PC-3 (cell line): ENCODE results near the gene RBM15B. TPM values are rescaled to one million over a fixed set of nuclear protein-coding genes. Genes with fewer than 3 reads are reported as not detected.

Experiments used
- ATAC-seq: fragments of 200-7000 bp; cut with Tn5 transposase; 2 replicates; pipeline ENCODE4 v1.9.1; 2020; ENCODE audit warnings: mild to moderate bottlenecking, moderate library complexity
- BruUV-seq: library from RNA; stranded (reverse); fragments of 400-500 nt; replicated peaks from 2 replicates; lab custom pipeline; 2021; lab: Mats Ljungman, UMichigan
- CTCF ChIA-PET: fragments of 300-600 bp; sonication (Branson Sonifier 250); formaldehyde crosslinking; loops from one replicate; lab custom pipeline; 2022; ENCODE audit warnings: antibody characterized with exemption; lab: Charles Lee
- POLR2A ChIA-PET: fragments of 300-600 bp; sonication (Branson Sonifier 250); formaldehyde crosslinking; loops from one replicate; lab custom pipeline; 2022; ENCODE audit warnings: antibody characterized with exemption; ENCODE audit not compliant: unreplicated experiment; lab: Charles Lee
- DNase-seq: peaks from one replicate; pipeline ENCODE4 v3.0.0-alpha.2; 2015
- H2AFZ ChIP-seq: fragments of 300-600 bp; sonication (generic); 2 replicates; pipeline ENCODE4 v1.6.0; 2016; ENCODE audit warnings: antibody characterized with exemption, low read length
- H3F3A ChIP-seq: fragments of 300-600 bp; sonication (generic); one replicate; pipeline ENCODE4 v1.6.0; 2017; ENCODE audit warnings: antibody characterized with exemption, low read length, control low read depth, mild to moderate bottlenecking; ENCODE audit not compliant: unreplicated experiment
- H3K27ac ChIP-seq: fragments of 300-600 bp; sonication (generic); 2 replicates; pipeline ENCODE4 v1.5.1; 2016; ENCODE audit warnings: mild to moderate bottlenecking, low read length
- H3K27me3 ChIP-seq: fragments of 300-600 bp; sonication (generic); 2 replicates; pipeline ENCODE4 v1.6.1; 2016; ENCODE audit warnings: low read length, mixed read lengths
- H3K36me3 ChIP-seq: fragments of 300-600 bp; sonication (generic); 2 replicates; pipeline ENCODE4 v1.6.1; 2016; ENCODE audit warnings: low read depth, mixed run types, low read length, mixed read lengths
- H3K4me1 ChIP-seq: fragments of 300-600 bp; sonication (generic); 2 replicates; pipeline ENCODE4 v1.5.1; 2016; ENCODE audit warnings: low read length; ENCODE audit not compliant: insufficient read depth
- H3K4me2 ChIP-seq: fragments of 300-600 bp; sonication (generic); 2 replicates; pipeline ENCODE4 v1.6.0; 2016; ENCODE audit warnings: low read length
- H3K4me3 ChIP-seq: fragments of 300-600 bp; sonication (generic); 2 replicates; pipeline ENCODE4 v1.5.1; 2016; ENCODE audit warnings: mild to moderate bottlenecking, low read length, mixed read lengths
- H3K79me2 ChIP-seq: fragments of 300-600 bp; sonication (generic); 2 replicates; pipeline ENCODE4 v1.6.1; 2017; ENCODE audit warnings: low read length, mixed read lengths
- H3K9ac ChIP-seq: fragments of 300-600 bp; sonication (generic); 2 replicates; pipeline ENCODE4 v1.6.0; 2016; ENCODE audit warnings: mild to moderate bottlenecking, low read length
- H3K9me2 ChIP-seq: fragments of 300-600 bp; sonication (generic); replicated peaks from 2 replicates; pipeline ENCODE4 v1.6.1; 2016; ENCODE audit warnings: mixed run types, low read length, mixed read lengths
- H3K9me3 ChIP-seq: fragments of 300-600 bp; sonication (generic); 2 replicates; pipeline ENCODE4 v1.6.1; 2016; ENCODE audit warnings: low read length, mixed read lengths
- H4K20me1 ChIP-seq: fragments of 300-600 bp; sonication (generic); 2 replicates; pipeline ENCODE4 v1.6.1; 2016; ENCODE audit warnings: low read length, mixed read lengths
- CTCF ChIP-seq: fragments of 300-600 bp; sonication (generic); conservative IDR thresholded peaks from 2 replicates; pipeline ENCODE4 v1.5.1; 2017; ENCODE audit warnings: antibody characterized with exemption, low read depth, mild to moderate bottlenecking, low read length
- EZH2 ChIP-seq: fragments of 300-600 bp; sonication (generic); IDR thresholded peaks from one replicate; pipeline ENCODE4 v1.6.1; 2017; ENCODE audit warnings: antibody characterized with exemption, mild to moderate bottlenecking, low read length; ENCODE audit not compliant: unreplicated experiment
- EZH2phosphoT487 ChIP-seq: fragments of 300-600 bp; sonication (generic); IDR thresholded peaks from 2 replicates; pipeline ENCODE4 v1.6.1; 2018; ENCODE audit warnings: mild to moderate bottlenecking, antibody characterized with exemption, low read length, borderline replicate concordance
- intact Hi-C: fragments of 100-400 bp; cut with micrococcal nuclease; formaldehyde crosslinking; loops from 2 replicates; pipeline ENCODE4 v1.9.0; 2023
- total RNA-seq: library from RNA; depleted of rRNA; stranded (reverse); fragments of >200 nt; gene quantifications from 2 replicates; pipeline ENCODE4 v1.2.3, GENCODE V29; 2014

The RBM15B gene
- total RNA-seq, 1 experiment from 2014 or later: 31.1 TPM

- no peaks in the 10 kb centered on the region for H3K9me2 ChIP-seq
- H3K9ac ChIP-seq: peak overlapping the region; percentile 83
- intact Hi-C loops: no loop called here
- ATAC-seq (no peak), DNase-seq (no peak)
- H3F3A ChIP-seq: no peaks in the 10 kb centered on the region
- H2AFZ ChIP-seq: no peak overlapping the region
- CTCF ChIA-PET: no interaction called here
- peaks cover 46% of the 10 kb centered on the region for H4K20me1 ChIP-seq
- peak overlapping the region; percentile 73 for H3K4me3 ChIP-seq
- no peaks in the 10 kb centered on the region for H3K27me3 ChIP-seq
- H3K79me2 ChIP-seq: peaks cover 61% of the 10 kb centered on the region
- no peak overlapping the region for H3K27ac ChIP-seq
- peaks cover 76% of the 10 kb centered on the region for H3K36me3 ChIP-seq
- POLR2A ChIA-PET: no interaction called here
- H3K4me1 ChIP-seq: peaks cover 36% of the 10 kb centered on the region
- no peak for TF ChIP-seq EZH2
- no peak for TF ChIP-seq EZH2phosphoT487
- no peak for TF ChIP-seq CTCF
- peak overlapping the region; percentile 88 for H3K4me2 ChIP-seq
- BruUV-seq: no TSS peak
- H3K9me3 ChIP-seq: no peaks in the 10 kb centered on the region
These were observed 1.5 kb downstream of the RBM15B start for GRCh38 chr3:51392355-51393133.

GRCh38 chr3:51393134-51393495 lies 2.0 kb downstream of the RBM15B start:
- no peak overlapping the region for H3K4me2 ChIP-seq
- H3K27me3 ChIP-seq: no peaks in the 10 kb centered on the region
- peaks cover 40% of the 10 kb centered on the region for H4K20me1 ChIP-seq
- H3F3A ChIP-seq: no peaks in the 10 kb centered on the region
- peaks cover 71% of the 10 kb centered on the region for H3K36me3 ChIP-seq
- no peak overlapping the region for H3K27ac ChIP-seq
- ChIA-PET CTCF (no interaction called here), POLR2A (no interaction called here)
- H3K9me2 ChIP-seq: no peaks in the 10 kb centered on the region
- H2AFZ ChIP-seq: no peak overlapping the region
- BruUV-seq: TSS peak; percentile 20
- H3K9me3 ChIP-seq: no peaks in the 10 kb centered on the region
- no peak overlapping the region for H3K9ac ChIP-seq
- H3K4me3 ChIP-seq: peak overlapping the region; percentile 73; the same call in 1 of the 2 replicates
- no peak for ATAC-seq
- intact Hi-C loops: no loop called here
- H3K4me1 ChIP-seq: peaks cover 30% of the 10 kb centered on the region
- no peak for TF ChIP-seq CTCF
- no peak for TF ChIP-seq EZH2
- no peak for TF ChIP-seq EZH2phosphoT487
- no peak for DNase-seq
- H3K79me2 ChIP-seq: peaks cover 55% of the 10 kb centered on the region

GRCh38 chr3:51393564-51393963 lies 2.5 kb downstream of the RBM15B start:
- H3K9ac ChIP-seq: no peak overlapping the region
- H4K20me1 ChIP-seq: peaks cover 37% of the 10 kb centered on the region
- H2AFZ ChIP-seq: no peak overlapping the region
- no peak overlapping the region for H3K27ac ChIP-seq
- BruUV-seq: no TSS peak
- intact Hi-C loops: no loop called here
- ATAC-seq (no peak), DNase-seq (no peak)
- H3K9me2 ChIP-seq: no peaks in the 10 kb centered on the region
- H3K9me3 ChIP-seq: no peaks in the 10 kb centered on the region
- H3K27me3 ChIP-seq: no peaks in the 10 kb centered on the region
- ChIA-PET CTCF (no interaction called here), POLR2A (no interaction called here)
- H3K36me3 ChIP-seq: peaks cover 72% of the 10 kb centered on the region
- H3K4me1 ChIP-seq: peaks cover 26% of the 10 kb centered on the region
- H3F3A ChIP-seq: no peaks in the 10 kb centered on the region
- no peak overlapping the region for H3K4me2 ChIP-seq
- H3K79me2 ChIP-seq: peaks cover 52% of the 10 kb centered on the region
- TF ChIP-seq EZH2 (no peak), EZH2phosphoT487 (no peak), CTCF (no peak)
- H3K4me3 ChIP-seq: no peak overlapping the region
